Loucy (cell line): Measurements from ENCODE around the gene SKIC2.

Experiments
- H2AFZ ChIP-seq: fragments of 200-600 bp; sonication (generic); 2 replicates; pipeline ENCODE4 v1.6.0; 2016; ENCODE audit warnings: antibody characterized with exemption, mild to moderate bottlenecking, low read length, moderate library complexity
- H3F3A ChIP-seq: fragments of 200-600 bp; 2 replicates; pipeline ENCODE4 v1.6.0; 2016; ENCODE audit warnings: antibody characterized with exemption, low read depth, mild to moderate bottlenecking
- H3K27me3 ChIP-seq: fragments of 200-600 bp; sonication (generic); 2 replicates; pipeline ENCODE4 v1.6.1; 2014; ENCODE audit warnings: low read length, mild to moderate bottlenecking; ENCODE audit not compliant: insufficient read depth, poor library complexity, severe bottlenecking
- H3K36me3 ChIP-seq: fragments of 200-600 bp; sonication (generic); 2 replicates; pipeline ENCODE4 v1.6.1; 2016; ENCODE audit warnings: low read length; ENCODE audit not compliant: insufficient read depth
- H3K4me1 ChIP-seq: fragments of 200-600 bp; sonication (generic); 2 replicates; pipeline ENCODE4 v1.5.1; 2014; ENCODE audit warnings: low read length, mild to moderate bottlenecking; ENCODE audit not compliant: insufficient read depth, poor library complexity, severe bottlenecking
- H3K4me2 ChIP-seq: fragments of 200-600 bp; sonication (generic); 2 replicates; pipeline ENCODE4 v1.6.0; 2014; ENCODE audit warnings: antibody characterized with exemption, low read length, low read depth, mild to moderate bottlenecking; ENCODE audit not compliant: poor library complexity, severe bottlenecking
- H3K4me3 ChIP-seq: fragments of 200-600 bp; sonication (generic); 2 replicates; pipeline ENCODE4 v1.5.1; 2014; ENCODE audit warnings: low read length, mild to moderate bottlenecking, mixed read lengths; ENCODE audit not compliant: poor library complexity, severe bottlenecking
- H3K79me2 ChIP-seq: fragments of 200-600 bp; sonication (generic); 2 replicates; pipeline ENCODE4 v1.6.1; 2014; ENCODE audit warnings: low read length; ENCODE audit not compliant: insufficient read depth
- H3K9ac ChIP-seq: fragments of 200-600 bp; sonication (generic); 2 replicates; pipeline ENCODE4 v1.6.0; 2014; ENCODE audit warnings: mild to moderate bottlenecking, low read depth, low read length, moderate library complexity; ENCODE audit not compliant: poor library complexity, severe bottlenecking
- H3K9me2 ChIP-seq: fragments of 200-600 bp; sonication (generic); replicated peaks from 2 replicates; pipeline ENCODE4 v1.6.1; 2016; ENCODE audit warnings: low read depth, low read length, mixed read lengths
- H3K9me3 ChIP-seq: fragments of 200-600 bp; sonication (generic); 2 replicates; pipeline ENCODE4 v1.6.1; 2014; ENCODE audit warnings: mild to moderate bottlenecking, antibody characterized with exemption, low read length, low read depth; ENCODE audit not compliant: insufficient read depth
- H4K20me1 ChIP-seq: fragments of 200-600 bp; sonication (generic); 2 replicates; pipeline ENCODE4 v1.6.0; 2014; ENCODE audit warnings: antibody characterized with exemption, low read length, mild to moderate bottlenecking; ENCODE audit not compliant: insufficient read depth, poor library complexity, severe bottlenecking
- EZH2phosphoT487 ChIP-seq: fragments of 200-600 bp; IDR thresholded peaks from 2 replicates; pipeline ENCODE4 v1.6.1; 2018; ENCODE audit warnings: antibody characterized with exemption, mild to moderate bottlenecking, moderate library complexity, borderline replicate concordance
- TF ChIP-seq, protein P1 (sequence below): fragments of 200-600 bp; sonication (generic); conservative IDR thresholded peaks from 2 replicates; pipeline ENCODE4 v1.5.1; 2014; ENCODE audit warnings: mild to moderate bottlenecking, antibody characterized with exemption, low read length

Gene SKIC2

DNA sequence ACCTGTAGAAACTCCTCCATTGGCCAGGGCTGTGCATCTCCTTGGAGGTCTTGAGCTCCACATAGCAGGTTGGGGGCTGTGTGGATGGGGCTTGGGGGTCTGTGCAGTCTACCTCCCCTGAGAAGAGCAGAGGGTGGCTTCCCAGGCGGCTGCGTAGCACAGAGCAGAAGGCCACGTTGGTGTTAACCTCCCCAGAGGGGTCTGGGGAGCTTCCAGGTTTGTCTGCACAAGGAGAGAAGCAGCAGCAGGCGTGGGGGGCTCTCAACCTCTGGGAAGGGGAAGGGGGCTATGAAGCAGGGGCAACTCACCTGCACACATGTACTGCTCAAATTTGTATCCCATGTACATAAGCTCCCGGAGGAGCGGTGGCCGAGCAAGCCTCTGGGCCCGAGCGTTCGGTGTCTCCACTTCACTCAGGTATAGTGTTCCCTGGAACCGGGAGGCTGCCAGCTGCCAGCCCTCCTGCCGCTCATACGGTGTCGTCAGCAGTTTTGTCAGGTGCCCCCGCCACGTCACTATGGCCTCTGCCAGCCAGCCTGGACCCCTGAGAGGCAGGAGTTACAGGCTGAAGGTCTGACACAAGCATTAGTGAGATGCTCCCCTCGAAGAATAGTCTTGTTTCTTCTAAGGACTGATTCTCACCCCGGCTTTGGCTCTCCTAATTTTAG is 11.8 kb downstream of the SKIC2 start:
- no peaks in the 10 kb centered on the region for H4K20me1 ChIP-seq
- no peaks in the 10 kb centered on the region for H3K9me3 ChIP-seq
- no peaks in the 10 kb centered on the region for H3K9me2 ChIP-seq
- peak overlapping the region; percentile 88 for H3K9ac ChIP-seq
- H3K4me1 ChIP-seq, result peaks cover 20% of the 10 kb centered on the region
- no peak overlapping the region for H2AFZ ChIP-seq
- peaks cover 33% of the 10 kb centered on the region; the same call in 1 of the 2 replicates for H3K36me3 ChIP-seq
- no peaks in the 10 kb centered on the region for H3K27me3 ChIP-seq
- peaks cover 36% of the 10 kb centered on the region for H3K79me2 ChIP-seq
- peak overlapping the region; percentile 92 for H3K4me3 ChIP-seq
- peak overlapping the region; percentile 95 for H3K4me2 ChIP-seq
- H3F3A ChIP-seq, result no peaks in the 10 kb centered on the region
- TF ChIP-seq EZH2phosphoT487, result no peak
- TF ChIP-seq, protein P1, sequence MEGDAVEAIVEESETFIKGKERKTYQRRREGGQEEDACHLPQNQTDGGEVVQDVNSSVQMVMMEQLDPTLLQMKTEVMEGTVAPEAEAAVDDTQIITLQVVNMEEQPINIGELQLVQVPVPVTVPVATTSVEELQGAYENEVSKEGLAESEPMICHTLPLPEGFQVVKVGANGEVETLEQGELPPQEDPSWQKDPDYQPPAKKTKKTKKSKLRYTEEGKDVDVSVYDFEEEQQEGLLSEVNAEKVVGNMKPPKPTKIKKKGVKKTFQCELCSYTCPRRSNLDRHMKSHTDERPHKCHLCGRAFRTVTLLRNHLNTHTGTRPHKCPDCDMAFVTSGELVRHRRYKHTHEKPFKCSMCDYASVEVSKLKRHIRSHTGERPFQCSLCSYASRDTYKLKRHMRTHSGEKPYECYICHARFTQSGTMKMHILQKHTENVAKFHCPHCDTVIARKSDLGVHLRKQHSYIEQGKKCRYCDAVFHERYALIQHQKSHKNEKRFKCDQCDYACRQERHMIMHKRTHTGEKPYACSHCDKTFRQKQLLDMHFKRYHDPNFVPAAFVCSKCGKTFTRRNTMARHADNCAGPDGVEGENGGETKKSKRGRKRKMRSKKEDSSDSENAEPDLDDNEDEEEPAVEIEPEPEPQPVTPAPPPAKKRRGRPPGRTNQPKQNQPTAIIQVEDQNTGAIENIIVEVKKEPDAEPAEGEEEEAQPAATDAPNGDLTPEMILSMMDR, result no peak

DNA sequence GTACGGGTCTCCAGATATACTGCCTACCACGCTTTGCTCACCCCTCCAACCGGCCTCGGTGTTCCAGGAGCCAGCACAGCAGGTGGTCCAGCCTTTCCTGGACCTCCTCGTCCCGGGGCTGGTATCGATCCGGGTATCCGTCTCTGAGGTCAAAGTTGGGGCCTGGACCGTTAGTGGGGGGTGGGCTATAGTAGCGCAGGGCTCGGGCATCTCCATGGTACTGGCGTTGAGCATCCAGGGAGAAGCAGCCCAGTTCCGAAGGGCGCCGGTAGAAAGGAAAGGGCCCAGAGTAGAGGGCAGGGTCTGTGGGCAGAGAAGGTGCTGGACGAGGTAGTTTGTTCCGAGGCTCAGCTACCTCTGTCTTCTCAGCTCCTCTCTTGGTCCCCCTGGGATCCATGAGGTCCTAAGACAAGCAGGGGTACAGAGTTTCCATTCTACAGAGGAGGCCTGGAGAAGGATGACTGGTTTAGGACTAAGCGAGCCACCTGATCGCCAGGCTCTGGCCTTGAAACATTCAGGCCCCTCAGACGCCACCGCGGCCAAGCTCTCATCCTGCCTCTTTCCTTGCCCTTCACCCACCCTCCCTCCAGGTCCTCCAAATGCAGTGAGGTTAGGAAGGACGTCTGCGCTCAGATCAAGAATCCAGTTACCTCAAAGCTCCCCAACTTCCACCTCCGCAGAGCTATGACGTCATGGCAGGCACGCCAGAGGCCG is 12.5 kb downstream of the SKIC2 start:
- peak overlapping the region; percentile 92 for H3K4me3 ChIP-seq
- peaks cover 20% of the 10 kb centered on the region for H3K4me1 ChIP-seq
- H3K27me3 ChIP-seq, result no peaks in the 10 kb centered on the region
- no peaks in the 10 kb centered on the region for H3K9me2 ChIP-seq
- H3K9me3 ChIP-seq, result no peaks in the 10 kb centered on the region
- H3K4me2 ChIP-seq, result peak overlapping the region; percentile 95
- H2AFZ ChIP-seq, result peak overlapping the region; percentile 83
- no peaks in the 10 kb centered on the region for H3F3A ChIP-seq
- H3K79me2 ChIP-seq, result peaks cover 36% of the 10 kb centered on the region
- TF ChIP-seq, protein P1, result no peak
- no peak for TF ChIP-seq EZH2phosphoT487
- peaks cover 28% of the 10 kb centered on the region; the same call in 1 of the 2 replicates for H3K36me3 ChIP-seq
- peak overlapping the region; percentile 88 for H3K9ac ChIP-seq
- H4K20me1 ChIP-seq, result no peaks in the 10 kb centered on the region

- Histone ChIP-seq H2AFZ (peak within 1 kb of the TSS; percentile 83), H3K27me3 (no peaks in the 10 kb centered on the region), H3K9me3 (no peaks in the 10 kb centered on the region), H4K20me1 (no peaks in the 10 kb centered on the region), H3K36me3 (peaks cover 21% of the 10 kb centered on the region; the same call in 1 of the 2 replicates), H3K4me1 (peaks cover 20% of the 10 kb centered on the region), H3K9ac (peak within 1 kb of the TSS; percentile 88), H3K9me2 (no peaks in the 10 kb centered on the region), H3K4me3 (peak within 1 kb of the TSS; percentile 92), H3F3A (no peaks in the 10 kb centered on the region), H3K4me2 (peak within 1 kb of the TSS; percentile 95), H3K79me2 (peaks cover 36% of the 10 kb centered on the region)
- TF ChIP-seq, protein P1, result no peak
- TF ChIP-seq EZH2phosphoT487, result no peak
Measured at GRCh38 chr6:31971993-31972708, 13.2 kb downstream of the SKIC2 start, which contains the start of gene DXO. Gene DXO, minus strand, starts transcription at chr6:31972138. Its CDS starts 463 bp downstream, at chr6:31971675.
